Measurements from ENCODE around the gene TMC7.
"Not testable (repeated sequence)": the region's sequence is repeated elsewhere in the genome, so short reads cannot be mapped to it uniquely, and the experiment has no call there.

- not testable (repeated sequence) for TF ChIP-seq CTCF (IDR thresholded peaks at IDR 0.05 in 2 of 3, conservative IDR thresholded peaks at IDR 0.05 in 1 of 3; ENCODE audit: borderline replicate concordance in 1 of 3, insufficient read depth in 1 of 3, low read depth in 2 of 3, low read length in 2 of 3); SIN3A (IDR thresholded peaks at IDR 0.05; ENCODE audit: low read depth)
Observed at GRCh38 chr16:18996536-18996935, 12.8 kb downstream of the TMC7 start.
